CD1c-positive myeloid dendritic cell (primary cell): Measurements from ENCODE around the gene GRID1.

Experiments
- DNase-seq: peaks from one replicate; pipeline ENCODE4 v3.0.0-alpha.2; 2016; ENCODE audit errors: extremely low spot score

The GRID1 gene

DNA sequence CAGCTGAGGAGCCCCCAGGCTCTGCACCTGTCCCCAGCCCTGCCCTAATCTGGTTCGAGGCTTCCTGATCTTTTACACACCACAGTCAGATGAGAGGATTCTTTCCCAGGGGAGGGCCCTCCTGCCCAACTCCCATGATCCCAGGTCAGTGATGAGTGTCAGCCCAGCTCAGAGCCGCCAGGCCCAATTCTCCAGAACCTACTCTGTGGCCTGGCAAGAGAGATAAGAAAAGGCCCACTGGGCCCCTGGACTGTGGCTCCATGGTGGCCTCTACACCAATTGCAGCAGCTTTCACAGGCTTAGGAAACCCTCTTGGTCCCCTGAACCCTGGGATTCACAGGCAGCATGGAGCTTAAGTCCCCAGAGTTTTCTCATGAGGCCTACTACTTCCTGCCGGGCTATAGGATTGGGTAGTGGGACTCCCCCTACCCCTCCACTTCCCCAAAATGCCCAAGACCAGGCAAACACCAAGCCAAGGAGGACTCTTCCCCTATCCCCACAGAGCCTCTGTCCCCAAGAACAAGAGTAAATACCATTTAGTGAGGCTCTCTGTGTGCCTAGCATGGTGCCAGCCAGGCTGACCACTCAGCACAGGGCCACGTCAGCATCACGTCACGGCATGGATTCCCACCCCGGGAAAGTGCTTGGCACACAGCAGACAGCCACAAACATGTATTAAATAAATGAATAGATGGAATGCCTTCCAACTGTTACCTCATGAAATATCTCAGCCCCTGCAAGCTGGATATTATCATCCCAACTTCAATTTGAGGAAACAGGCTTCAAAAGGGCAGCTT, 100.0 kb downstream of the GRID1 start:
- DNase-seq = no peak

DNA sequence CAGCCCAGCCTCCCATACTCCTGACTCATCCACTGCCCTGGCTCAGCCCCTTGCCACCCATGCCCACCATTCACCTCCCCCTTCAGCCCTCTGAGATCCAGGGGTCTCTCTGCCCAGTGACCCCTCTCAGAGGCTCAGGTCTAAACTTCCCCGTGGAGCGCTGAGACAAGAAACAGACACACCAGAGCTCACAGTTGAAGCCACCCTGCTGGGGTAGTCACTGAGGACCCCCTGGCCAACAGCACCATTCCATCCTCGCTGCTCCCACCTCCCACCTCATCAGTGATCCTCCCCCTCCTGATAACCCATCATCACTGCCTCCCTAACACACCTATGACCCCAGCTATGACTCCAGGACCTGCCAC, 100.7 kb downstream of the GRID1 start:
- DNase-seq = no peak

DNA sequence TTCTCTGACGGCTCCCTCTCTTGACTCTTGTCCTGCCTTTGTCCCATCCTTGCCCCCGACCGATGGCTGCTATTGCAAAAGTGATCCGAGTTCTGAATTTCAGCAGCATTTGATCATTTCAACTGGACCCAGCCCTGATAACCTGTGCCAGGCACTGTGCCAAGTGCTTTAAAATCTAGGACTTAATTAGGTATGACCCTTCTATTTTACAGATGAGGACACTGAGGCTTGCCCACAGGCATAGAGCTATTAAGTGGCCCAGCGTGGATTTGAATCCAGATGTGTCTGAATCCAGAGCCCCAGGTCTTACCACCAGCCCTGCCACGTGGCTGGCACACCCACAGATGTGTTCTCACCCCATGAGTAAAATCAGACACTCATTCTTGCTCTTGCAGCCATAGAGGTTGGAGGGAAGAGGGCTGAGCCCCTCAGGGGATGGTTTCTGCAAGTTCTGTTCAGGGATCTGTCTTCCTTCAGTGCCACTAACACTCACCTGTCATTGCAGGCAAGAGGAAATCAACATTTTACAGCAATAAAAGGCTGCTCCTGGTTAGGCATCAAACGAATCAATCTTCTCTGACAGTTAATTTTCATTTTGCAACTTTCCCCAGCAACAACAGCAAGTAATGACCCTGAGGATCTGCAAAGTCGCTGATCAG, 101.2 kb downstream of the GRID1 start:
- no peak for DNase-seq

DNA sequence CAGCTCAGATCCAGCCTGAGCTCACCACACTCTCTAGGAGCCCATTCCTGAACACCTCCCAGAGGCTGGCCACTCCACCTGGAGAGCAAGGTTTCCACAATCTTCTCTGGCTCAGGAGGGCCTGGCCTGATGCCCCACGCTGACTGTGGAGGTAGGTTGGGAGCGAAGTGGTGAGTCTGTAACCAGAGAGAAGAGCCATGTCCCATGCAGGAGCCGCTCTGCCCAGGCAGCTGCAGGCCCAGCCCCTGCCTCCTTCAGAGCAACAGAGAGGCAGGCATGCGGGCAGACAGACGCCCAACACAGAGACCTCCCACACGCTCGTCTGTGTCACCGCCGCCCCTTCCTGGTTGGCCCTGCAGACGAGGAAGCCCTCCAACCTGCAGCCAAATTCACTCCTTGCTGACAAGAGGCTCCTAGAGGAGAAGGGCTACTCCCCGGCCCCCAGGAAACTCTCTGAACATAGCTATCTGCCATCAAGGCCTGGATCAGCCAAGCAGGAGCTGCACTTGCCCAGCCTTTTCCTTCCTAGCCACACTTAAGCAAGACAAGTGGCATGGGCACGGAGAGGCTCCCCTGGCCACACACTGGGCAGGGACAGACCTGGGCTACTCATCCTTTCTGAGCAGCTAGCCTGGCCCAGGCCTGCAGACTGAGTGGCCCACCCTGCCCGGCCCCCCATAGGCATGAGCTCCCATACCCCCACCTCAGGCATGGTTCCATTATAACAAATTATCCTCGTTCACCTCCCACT, 101.9 kb downstream of the GRID1 start:
- no peak for DNase-seq

DNA sequence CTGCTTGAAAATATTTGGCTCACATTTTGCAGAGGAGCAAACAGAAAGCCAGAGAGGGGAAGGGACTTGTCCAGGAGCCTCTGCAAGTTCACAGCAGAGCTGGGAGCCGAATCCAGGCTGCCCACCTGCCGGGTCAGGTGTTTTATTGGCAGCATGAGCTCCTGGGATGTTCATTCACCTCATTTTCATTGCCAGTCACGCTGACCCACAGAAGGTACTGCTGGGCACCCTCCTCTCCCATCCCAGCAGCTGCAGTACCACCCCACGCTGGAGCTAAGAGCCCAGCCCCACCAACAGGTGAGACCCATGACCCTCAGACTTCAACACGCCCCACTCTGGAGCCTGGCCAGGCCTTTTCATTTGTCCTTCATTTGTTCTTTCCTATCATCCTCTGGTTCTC, 102.7 kb downstream of the GRID1 start:
- DNase-seq = no peak

DNA sequence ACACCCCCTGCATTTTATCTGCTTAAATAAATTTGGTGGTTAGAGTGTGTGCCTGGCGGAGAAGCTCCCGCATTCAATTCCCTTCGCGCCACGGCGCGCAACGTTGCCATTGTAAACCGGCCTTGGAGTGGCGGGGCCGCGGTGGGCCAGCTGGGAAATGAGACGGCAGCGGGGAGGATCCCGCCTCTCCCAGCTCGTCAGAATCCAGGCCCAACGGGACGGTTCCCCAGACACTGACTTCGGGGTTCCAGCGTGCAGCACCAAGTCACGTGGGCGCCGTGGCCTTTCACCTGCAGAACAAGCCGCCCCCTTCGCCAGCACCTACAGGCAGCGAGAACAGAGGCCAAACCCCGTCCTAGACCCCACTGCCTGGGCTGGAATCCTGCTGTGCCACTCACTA, 103.4 kb downstream of the GRID1 start:
- DNase-seq = no peak

DNA sequence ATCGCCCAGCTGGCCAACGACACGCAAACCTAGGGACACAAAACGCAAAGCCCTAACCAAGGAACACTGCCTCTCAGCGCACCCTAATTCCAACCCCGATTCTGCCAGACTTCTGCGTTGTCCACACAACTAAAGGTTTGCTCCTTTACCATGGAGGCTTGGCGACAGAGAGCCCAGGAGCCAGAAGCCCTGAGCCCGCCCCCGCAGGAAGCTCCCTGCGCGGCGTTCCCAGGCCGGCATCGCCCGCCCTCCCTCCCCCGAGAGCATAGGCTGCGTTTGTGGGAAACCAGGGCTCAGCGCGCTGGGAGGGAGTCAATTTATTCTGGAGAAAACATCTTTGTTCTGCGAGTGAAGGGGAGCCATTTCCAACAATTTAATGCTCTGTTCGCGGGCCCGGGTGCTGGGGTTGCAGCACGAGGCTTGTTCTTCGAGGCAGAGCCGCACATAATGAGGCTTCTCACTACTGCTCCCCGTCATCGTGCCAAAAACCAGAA, 103.9 kb downstream of the GRID1 start:
- no peak for DNase-seq

DNA sequence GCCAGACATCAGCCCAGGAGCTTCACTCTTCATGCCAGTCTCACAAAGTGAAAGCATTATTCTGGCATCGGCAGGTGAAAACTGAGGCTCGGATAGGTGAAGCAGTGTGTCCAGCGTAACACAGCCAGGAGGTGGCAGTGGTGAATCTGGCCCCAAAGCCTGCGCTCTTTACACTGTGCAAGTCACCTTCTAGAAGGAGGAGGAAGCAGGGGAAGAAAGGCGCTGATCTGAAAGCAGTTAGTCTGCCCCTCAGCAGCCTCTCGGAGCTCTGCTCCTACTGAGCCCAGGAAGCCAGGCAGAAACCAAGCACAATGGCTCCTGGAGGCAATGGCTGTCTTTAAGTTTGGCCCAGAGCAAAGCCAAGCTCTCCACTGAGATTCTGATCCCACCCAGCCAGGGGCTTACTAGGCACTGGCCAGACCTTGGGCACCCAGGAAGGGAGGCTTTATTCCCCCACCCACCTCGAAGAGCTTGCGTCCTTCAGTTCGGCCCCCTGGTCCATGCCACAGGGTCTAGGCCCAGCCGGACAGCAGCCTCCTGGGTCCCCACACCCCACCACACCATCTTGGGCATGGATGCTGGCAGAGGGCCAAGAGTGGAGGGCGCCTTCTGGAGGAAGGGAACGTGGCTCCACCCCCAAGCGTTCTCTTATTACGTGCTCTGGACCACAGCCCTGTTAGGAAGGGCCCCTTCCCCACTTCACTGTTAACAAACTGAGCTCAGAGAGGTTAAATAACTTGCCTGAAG, 104.5 kb downstream of the GRID1 start:
- peak; percentile 10 for DNase-seq

DNA sequence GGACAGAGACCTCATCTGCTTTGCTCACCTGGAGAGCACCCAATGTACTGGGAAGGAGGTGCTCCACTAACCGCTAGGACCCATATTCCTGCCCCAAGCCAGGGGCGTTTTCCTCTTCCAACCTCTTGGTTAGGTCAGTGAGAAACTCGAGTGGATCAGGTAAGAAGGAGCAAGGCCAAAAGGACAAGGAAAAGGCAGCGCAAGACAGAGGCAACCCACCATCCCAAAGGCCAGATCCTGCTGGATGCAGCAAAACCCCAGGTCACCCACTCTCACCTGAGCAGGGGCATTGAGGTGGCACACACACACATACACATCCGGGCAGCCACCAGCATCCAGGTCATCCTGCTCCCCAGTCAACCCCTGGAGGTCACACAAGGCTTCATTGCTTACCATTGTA, 105.1 kb downstream of the GRID1 start:
- no peak for DNase-seq

DNA sequence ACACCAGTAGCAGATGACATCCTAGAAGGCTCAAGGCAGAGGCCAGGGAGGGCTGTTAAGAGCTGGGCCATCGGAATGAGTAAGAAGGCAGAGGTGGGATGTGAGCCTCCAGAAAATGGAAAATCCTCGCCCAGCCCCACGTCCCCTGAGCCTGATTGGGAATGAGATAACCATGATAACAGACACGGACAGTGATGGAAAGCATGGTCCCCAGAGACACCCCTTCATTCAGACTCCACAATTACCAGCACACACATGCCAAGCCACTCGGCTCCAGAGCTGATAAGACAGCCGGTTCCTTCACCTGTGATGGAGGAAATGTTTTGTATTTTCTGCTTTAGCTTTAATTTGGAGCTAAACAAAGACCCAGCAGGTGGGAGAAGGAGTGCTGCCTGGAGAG, 106.0 kb downstream of the GRID1 start:
- DNase-seq = no peak

DNA sequence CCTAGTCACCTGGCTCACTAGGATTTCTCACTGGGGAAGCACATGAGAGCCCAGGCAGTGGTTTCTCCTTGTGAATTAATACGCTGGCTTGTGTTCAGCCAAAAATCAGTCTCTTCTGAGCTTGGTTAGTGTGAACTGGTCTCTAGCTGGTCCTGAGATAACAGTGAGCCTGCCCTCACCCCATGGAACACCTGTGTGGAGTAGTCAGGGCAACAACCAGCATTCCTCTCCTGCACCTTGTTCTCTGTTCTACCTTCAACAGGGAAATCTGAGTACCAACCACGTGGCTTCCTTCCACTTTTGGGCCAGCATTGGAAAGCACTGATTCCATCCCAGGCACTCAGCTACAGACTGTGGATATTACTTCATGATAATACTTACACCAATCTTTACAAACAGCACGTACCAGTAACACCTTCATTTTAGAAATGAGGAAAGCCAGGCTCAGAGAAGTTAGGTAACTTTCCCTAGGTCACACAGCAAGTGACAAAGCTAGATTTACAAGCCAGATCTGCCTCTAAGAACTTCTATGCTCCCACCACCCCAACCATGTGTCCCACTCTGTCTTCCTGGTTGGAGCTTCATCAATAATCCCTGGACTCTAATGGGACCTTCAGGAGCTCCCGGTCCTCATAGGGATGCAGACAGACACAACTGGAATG, 106.6 kb downstream of the GRID1 start:
- DNase-seq = no peak

DNA sequence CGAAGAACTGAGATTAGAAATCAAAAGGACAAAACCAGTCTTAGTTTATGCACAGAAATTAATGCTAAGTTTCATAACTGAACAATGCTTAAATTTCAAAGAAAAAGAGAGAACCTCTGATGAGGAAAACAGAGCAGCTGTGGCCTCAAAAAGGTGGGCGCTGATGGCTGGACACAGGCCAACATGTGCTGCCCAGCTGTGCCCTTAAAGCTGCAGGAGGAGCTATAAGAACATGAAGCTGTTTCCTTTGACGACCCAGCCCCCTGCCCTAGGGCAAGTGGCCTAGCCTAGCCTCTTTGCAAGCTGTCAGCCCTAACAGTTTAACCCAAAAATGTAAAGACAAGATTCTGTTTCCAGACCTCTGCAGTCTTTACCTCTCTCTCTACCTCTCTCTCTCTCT, 107.7 kb downstream of the GRID1 start:
- DNase-seq = no peak

DNA sequence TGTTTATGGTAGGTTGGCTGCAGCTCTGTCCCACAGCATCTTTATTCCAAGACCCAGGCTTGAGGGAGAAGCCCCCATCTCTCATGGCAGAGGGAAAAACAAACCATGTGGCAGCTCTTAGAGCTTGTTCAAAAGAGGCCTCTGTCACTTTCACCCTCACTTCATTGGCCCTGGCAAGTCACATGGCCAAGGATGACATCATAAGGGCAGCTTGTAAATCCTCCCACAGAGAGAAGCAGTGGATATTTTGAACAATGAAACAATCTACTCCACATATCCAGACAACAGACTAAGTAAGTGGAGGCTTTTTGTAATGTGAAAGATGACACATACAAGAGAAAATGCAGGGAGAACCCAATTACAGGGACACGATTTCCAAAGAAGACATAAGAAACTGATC, 108.1 kb downstream of the GRID1 start:
- DNase-seq = no peak

DNA sequence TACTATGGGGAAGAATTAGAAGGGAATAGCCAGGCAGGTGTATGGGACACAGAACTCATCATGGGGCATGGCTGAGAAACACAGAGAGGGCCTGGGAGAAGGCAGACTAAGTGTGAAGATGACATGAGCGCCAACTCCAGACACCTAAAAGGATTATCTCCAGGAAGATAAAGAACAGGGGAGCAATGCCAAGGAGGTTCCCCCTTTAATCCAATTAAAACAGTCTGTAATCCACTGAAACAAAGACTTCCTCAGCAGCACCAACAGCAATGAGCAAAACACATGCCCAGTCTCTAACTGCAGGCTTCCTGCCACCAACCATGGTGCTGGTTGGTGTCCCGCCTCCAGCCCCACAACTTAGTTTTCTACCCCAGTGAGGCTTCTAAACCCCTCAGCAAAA, 108.9 kb downstream of the GRID1 start:
- no peak for DNase-seq

DNA sequence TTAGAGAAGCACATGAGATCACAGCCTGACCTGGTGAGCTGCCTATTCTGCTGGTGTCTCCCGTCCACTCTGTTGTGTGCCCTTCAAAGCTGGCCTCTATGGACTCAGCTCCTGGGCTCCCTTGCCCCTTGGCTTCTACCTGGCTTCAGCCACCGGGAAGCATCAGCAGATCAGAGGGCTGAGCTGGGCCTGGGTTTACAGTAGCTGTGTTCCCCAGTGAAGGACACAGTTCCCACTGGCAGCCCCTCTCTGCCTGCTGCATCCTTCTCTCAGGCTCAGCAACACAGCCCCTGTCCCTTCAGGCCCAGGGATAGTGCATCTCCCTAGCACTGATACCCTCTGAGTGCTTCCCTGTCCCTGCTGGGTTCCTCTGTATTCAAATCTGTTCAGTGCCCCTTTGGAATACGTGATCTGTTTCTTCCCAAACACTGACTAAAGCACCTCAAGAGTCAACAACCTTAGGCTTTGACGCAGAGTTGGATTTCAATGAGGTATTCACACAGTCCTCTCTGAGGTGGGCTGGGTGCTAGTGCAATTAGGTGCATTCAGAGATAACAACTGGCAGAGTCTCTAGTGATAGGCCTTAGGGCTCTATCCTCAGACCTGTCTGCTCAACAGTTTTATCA, 109.8 kb downstream of the GRID1 start:
- no peak for DNase-seq

DNA sequence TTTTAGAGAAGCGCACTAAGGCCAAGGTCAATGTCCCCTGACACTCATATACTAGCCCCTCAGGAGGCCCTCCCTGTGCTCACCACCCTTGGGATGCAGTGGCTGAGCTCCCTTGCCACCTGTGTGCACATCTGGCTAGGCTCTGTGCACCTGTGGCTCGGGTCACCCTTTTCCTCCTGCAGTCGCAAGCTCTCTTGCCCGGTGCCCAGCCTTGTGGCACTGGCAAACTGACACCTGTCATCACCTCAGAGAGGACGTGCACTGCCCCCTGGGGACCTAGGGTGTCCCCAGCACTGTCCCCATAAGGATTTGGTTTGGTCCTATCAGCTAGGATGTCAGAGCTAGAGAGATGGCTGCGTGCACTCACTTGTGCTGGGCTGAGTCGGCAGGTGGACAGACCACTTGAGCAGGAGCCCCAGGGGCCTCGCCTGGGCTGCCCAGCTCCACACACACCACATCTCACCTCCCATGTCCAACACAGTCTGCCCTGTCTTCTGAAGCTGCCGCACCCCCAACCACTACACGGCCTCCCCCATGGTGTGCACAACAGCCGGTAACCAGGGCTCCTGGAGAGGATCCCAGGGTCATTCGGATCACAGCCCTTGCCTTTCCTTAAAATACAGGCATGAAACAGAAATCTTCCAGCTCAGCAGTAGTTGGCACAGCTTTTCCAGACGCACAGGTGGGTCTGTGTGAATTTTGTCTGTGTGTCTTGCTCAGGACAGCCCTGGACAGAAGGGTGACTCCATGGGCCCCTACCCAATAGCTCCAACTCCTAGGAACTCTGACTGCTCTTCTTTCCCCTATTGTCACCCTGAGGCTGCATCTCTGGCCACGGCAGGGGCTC, 111.0 kb downstream of the GRID1 start:
- DNase-seq = no peak

DNA sequence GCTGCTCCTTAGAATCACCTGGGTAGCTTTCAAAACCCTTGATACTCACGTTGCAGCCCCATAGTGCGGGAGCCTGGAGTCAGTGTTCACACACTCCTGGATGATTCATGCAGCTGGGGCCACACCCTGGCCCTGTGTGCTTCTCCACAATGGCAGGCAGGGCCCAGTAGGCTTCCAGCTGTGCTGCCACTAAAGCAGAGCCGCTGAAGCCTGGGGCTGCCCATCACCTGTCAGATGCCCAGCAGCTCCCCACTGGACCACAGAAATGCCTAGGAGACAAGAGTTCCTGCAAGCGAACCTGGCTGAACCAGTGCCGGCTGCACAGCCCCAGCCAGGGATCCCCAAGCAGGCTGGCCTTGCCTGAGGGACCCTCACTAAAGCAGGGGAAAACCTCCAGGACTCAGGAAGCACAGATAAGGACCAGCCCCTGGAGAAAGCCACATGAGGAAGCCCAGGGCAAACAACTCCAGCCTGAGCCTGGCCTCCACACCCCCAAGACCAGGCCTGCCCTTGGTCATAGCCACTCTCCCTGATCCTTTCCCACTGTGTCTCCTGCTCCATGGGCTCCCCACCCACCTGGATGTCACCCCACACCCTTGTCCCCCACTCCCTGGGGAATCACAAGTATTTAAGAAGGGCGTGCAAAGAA, 111.9 kb downstream of the GRID1 start:
- no peak for DNase-seq

DNA sequence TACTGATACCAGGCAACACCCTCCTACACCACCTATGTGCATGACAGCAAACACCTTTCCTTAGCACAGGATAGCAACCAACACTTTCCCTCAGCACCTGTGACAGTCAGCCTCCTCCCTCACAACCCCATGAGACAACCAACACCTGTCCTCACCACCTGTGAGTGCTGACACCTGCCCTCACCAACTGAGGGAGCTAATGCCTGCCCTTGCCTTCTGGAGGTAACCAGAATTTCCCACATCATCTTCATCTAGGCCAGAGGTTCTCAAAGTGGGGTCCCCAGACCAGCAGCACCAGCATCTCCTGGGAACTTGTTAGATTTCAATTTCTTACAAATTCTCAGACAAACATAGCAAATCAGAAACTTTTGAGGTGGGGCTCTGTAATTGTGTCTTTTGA, 112.5 kb downstream of the GRID1 start:
- DNase-seq = no peak
